OCI-LY1 (cell line): ENCODE data around the gene CIDEA.

ENCODE experiments used
- EZH2 ChIP-seq: fragments of 200-600 bp; sonication (generic), shearing (Covaris generic); IDR thresholded peaks from 2 replicates; pipeline ENCODE4 v1.8.0; 2017; ENCODE audit warnings: borderline replicate concordance, mixed run types, mild to moderate bottlenecking, antibody characterized with exemption, low read length, moderate library complexity, mixed read lengths
- TF ChIP-seq, protein P1 (sequence below): fragments of 200-600 bp; sonication (generic), shearing (Covaris generic); IDR thresholded peaks from 2 replicates; pipeline ENCODE4 v1.5.1; 2017; ENCODE audit warnings: mild to moderate bottlenecking, antibody characterized with exemption, low read length, moderate library complexity, mixed read lengths

DNA sequence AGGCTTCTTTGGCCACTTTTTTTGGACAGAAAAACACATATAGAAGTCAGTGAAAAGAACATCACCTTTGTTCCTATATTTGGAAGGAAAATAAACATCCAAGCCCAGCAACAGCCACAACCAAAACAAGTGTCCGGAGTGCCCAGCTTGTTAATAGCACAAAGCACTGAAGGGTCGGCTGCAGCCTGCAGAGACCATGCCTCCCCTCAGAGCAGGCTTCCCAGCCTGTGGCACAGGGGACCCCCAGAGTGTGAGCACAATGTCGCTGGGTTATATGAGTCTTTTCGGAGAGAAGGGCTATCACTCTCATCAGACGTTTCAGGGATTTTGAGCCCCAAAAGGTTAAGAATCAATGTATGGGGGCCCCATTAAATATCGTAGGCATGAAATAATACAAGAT is 6.2 kb upstream of the CIDEA start:
- TF ChIP-seq, protein P1, sequence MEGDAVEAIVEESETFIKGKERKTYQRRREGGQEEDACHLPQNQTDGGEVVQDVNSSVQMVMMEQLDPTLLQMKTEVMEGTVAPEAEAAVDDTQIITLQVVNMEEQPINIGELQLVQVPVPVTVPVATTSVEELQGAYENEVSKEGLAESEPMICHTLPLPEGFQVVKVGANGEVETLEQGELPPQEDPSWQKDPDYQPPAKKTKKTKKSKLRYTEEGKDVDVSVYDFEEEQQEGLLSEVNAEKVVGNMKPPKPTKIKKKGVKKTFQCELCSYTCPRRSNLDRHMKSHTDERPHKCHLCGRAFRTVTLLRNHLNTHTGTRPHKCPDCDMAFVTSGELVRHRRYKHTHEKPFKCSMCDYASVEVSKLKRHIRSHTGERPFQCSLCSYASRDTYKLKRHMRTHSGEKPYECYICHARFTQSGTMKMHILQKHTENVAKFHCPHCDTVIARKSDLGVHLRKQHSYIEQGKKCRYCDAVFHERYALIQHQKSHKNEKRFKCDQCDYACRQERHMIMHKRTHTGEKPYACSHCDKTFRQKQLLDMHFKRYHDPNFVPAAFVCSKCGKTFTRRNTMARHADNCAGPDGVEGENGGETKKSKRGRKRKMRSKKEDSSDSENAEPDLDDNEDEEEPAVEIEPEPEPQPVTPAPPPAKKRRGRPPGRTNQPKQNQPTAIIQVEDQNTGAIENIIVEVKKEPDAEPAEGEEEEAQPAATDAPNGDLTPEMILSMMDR = no peak
- TF ChIP-seq EZH2 = no peak
